HUES48 (cell line): ENCODE data around the gene FAM20B.
"Not testable (repeated sequence)": the region's sequence is repeated elsewhere in the genome, so short reads cannot be mapped to it uniquely, and the experiment has no call there.

Experiments
- H3K27ac ChIP-seq: one replicate; pipeline ENCODE4 v1.7.0; 2013; ENCODE audit warnings: low read depth, low read length, inconsistent platforms
- H3K27me3 ChIP-seq: 2 replicates; pipeline ENCODE4 v1.6.1; 2013; ENCODE audit warnings: mild to moderate bottlenecking, low read length; ENCODE audit not compliant: control insufficient read depth, insufficient read depth
- H3K36me3 ChIP-seq: 2 replicates; pipeline ENCODE4 v1.6.1; 2013; ENCODE audit warnings: low read length; ENCODE audit not compliant: control insufficient read depth, insufficient read depth
- H3K4me1 ChIP-seq: 2 replicates; pipeline ENCODE4 v1.6.1; 2013; ENCODE audit warnings: mild to moderate bottlenecking, low read length; ENCODE audit not compliant: control insufficient read depth, insufficient read depth
- H3K4me3 ChIP-seq: 2 replicates; pipeline ENCODE4 v1.5.1; 2013; ENCODE audit warnings: mild to moderate bottlenecking, low read depth, low read length
- H3K9ac ChIP-seq: 2 replicates; pipeline ENCODE4 v1.6.1; 2013; ENCODE audit warnings: mild to moderate bottlenecking, low read depth, low read length, moderate library complexity
- H3K9me3 ChIP-seq: 2 replicates; pipeline ENCODE4 v1.6.1; 2013; ENCODE audit warnings: low read length; ENCODE audit not compliant: control insufficient read depth, insufficient read depth

The FAM20B gene

GRCh38 chr1:179039502-179040174 lies 13.9 kb downstream of the FAM20B start:
- H3K4me3 ChIP-seq, H3K36me3 ChIP-seq, H3K27ac ChIP-seq, H3K27me3 ChIP-seq, H3K9ac ChIP-seq, H3K9me3 ChIP-seq: not testable (repeated sequence)
- H3K4me1 ChIP-seq: peaks cover 12% of the 10 kb centered on the region

- not testable (repeated sequence) for H3K36me3 ChIP-seq, H3K27ac ChIP-seq, H3K27me3 ChIP-seq, H3K4me3 ChIP-seq, H3K9ac ChIP-seq, H3K4me1 ChIP-seq, H3K9me3 ChIP-seq
These were observed 14.5 kb downstream of the FAM20B start for GRCh38 chr1:179040175-179040551.

GRCh38 chr1:179042087-179042486 lies 16.4 kb downstream of the FAM20B start:
- no peaks in the 10 kb centered on the region for H3K27me3 ChIP-seq
- no peak overlapping the region for H3K4me3 ChIP-seq
- peaks cover 5% of the 10 kb centered on the region for H3K4me1 ChIP-seq
- H3K36me3 ChIP-seq: no peaks in the 10 kb centered on the region
- H3K9me3 ChIP-seq: peaks cover 5% of the 10 kb centered on the region; the same call in 1 of the 2 replicates
- H3K27ac ChIP-seq: no peak overlapping the region
- H3K9ac ChIP-seq: no peak overlapping the region

GRCh38 chr1:179042700-179043099 lies 17.0 kb downstream of the FAM20B start:
- Histone ChIP-seq H3K9me3 (peaks cover 5% of the 10 kb centered on the region; the same call in 1 of the 2 replicates), H3K4me1 (peaks cover 5% of the 10 kb centered on the region), H3K27ac (no peak overlapping the region), H3K36me3 (no peaks in the 10 kb centered on the region), H3K4me3 (no peak overlapping the region), H3K27me3 (no peaks in the 10 kb centered on the region), H3K9ac (no peak overlapping the region)

- no peaks in the 10 kb centered on the region for H3K27me3 ChIP-seq
- no peak overlapping the region for H3K4me3 ChIP-seq
- no peaks in the 10 kb centered on the region for H3K36me3 ChIP-seq
- peaks cover 5% of the 10 kb centered on the region for H3K4me1 ChIP-seq
- peaks cover 5% of the 10 kb centered on the region; the same call in 1 of the 2 replicates for H3K9me3 ChIP-seq
- H3K27ac ChIP-seq: no peak overlapping the region
- H3K9ac ChIP-seq: no peak overlapping the region
These were observed 17.6 kb downstream of the FAM20B start for GRCh38 chr1:179043266-179043665.

GRCh38 chr1:179043907-179044306 lies 18.2 kb downstream of the FAM20B start:
- H3K36me3 ChIP-seq: no peaks in the 10 kb centered on the region
- no peak overlapping the region for H3K4me3 ChIP-seq
- H3K9me3 ChIP-seq: peaks cover 5% of the 10 kb centered on the region; the same call in 1 of the 2 replicates
- no peak overlapping the region for H3K9ac ChIP-seq
- H3K27ac ChIP-seq: no peak overlapping the region
- no peaks in the 10 kb centered on the region for H3K27me3 ChIP-seq
- no peaks in the 10 kb centered on the region for H3K4me1 ChIP-seq

- Histone ChIP-seq H3K4me3 (no peak overlapping the region), H3K9ac (no peak overlapping the region), H3K27ac (no peak overlapping the region), H3K27me3 (no peaks in the 10 kb centered on the region), H3K36me3 (no peaks in the 10 kb centered on the region), H3K9me3 (peaks cover under 1% of the 10 kb centered on the region; the same call in 1 of the 2 replicates), H3K4me1 (no peaks in the 10 kb centered on the region)
These were observed 21.3 kb downstream of the FAM20B start for GRCh38 chr1:179046808-179047635.

- no peaks in the 10 kb centered on the region for H3K36me3 ChIP-seq
- H3K4me1 ChIP-seq: 0 out of 2 replicates have a peak, but pooled peaks cover under 1% of the 10 kb centered on the region
- no peak overlapping the region for H3K27ac ChIP-seq
- H3K27me3 ChIP-seq: no peaks in the 10 kb centered on the region
- H3K9ac ChIP-seq: no peak overlapping the region
- H3K4me3 ChIP-seq: no peak overlapping the region
- no peaks in the 10 kb centered on the region for H3K9me3 ChIP-seq
These were observed 21.9 kb downstream of the FAM20B start for GRCh38 chr1:179047636-179047997.

GRCh38 chr1:179048339-179049124 lies 22.8 kb downstream of the FAM20B start:
- Histone ChIP-seq H3K9me3 (no peaks in the 10 kb centered on the region), H3K36me3 (no peaks in the 10 kb centered on the region), H3K9ac (no peak overlapping the region), H3K27ac (no peak overlapping the region), H3K4me3 (no peak overlapping the region), H3K4me1 (0 out of 2 replicates have a peak, but pooled peaks cover 3% of the 10 kb centered on the region), H3K27me3 (no peaks in the 10 kb centered on the region)

GRCh38 chr1:179052776-179053175 lies 27.1 kb downstream of the FAM20B start:
- Histone ChIP-seq H3K27me3 (no peaks in the 10 kb centered on the region), H3K9ac (no peak overlapping the region), H3K9me3 (no peaks in the 10 kb centered on the region; the same call in 1 of the 2 replicates), H3K4me1 (peaks cover 7% of the 10 kb centered on the region; the same call in 1 of the 2 replicates), H3K4me3 (no peak overlapping the region), H3K36me3 (peaks cover 17% of the 10 kb centered on the region), H3K27ac (no peak overlapping the region)
